Dendritic cell treated with granulocyte-macrophage colony-stimulating factor and Interleukin-4, amounts not matched to agents 40 ng/mL and 50 ng/mL, for 4 days (primary cell): ENCODE data around the gene WWOX.

Experiments used
- H3K27ac Mint-ChIP-seq: one replicate; pipeline ENCODE4 v1.8.0; 2022; ENCODE audit warnings: mild to moderate bottlenecking, mixed read lengths
- H3K27me3 Mint-ChIP-seq: one replicate; pipeline ENCODE4 v1.8.0; 2022; ENCODE audit warnings: mild to moderate bottlenecking, mixed read lengths
- H3K36me3 Mint-ChIP-seq: one replicate; pipeline ENCODE4 v1.8.0; 2022; ENCODE audit warnings: low read depth, mixed read lengths
- H3K4me1 Mint-ChIP-seq: one replicate; pipeline ENCODE4 v1.8.0; 2022; ENCODE audit warnings: low read depth, mixed read lengths
- H3K4me3 Mint-ChIP-seq: one replicate; pipeline ENCODE4 v1.8.0; 2022; ENCODE audit warnings: mild to moderate bottlenecking, moderate library complexity, mixed read lengths
- H3K9me3 Mint-ChIP-seq: one replicate; pipeline ENCODE4 v1.8.0; 2022; ENCODE audit warnings: mixed read lengths
- intact Hi-C: fragments of 100-400 bp; cut with micrococcal nuclease; formaldehyde crosslinking; loops from one replicate; pipeline ENCODE4 v1.15.0; 2022

WWOX gene

GRCh38 chr16:78976212-78976611, 876.8 kb downstream of the WWOX start:
- no peak overlapping the region for H3K27ac Mint-ChIP-seq
- no peaks in the 10 kb centered on the region for H3K9me3 Mint-ChIP-seq
- H3K4me1 Mint-ChIP-seq: no peaks in the 10 kb centered on the region
- intact Hi-C loops: no loop called here
- peaks cover 1% of the 10 kb centered on the region for H3K27me3 Mint-ChIP-seq
- H3K4me3 Mint-ChIP-seq: no peak overlapping the region
- no peaks in the 10 kb centered on the region for H3K36me3 Mint-ChIP-seq

GRCh38 chr16:78980825-78981224, 881.4 kb downstream of the WWOX start:
- intact Hi-C loops: no loop called here
- no peaks in the 10 kb centered on the region for H3K36me3 Mint-ChIP-seq
- H3K4me3 Mint-ChIP-seq: no peak overlapping the region
- peaks cover 7% of the 10 kb centered on the region for H3K9me3 Mint-ChIP-seq
- H3K4me1 Mint-ChIP-seq: no peaks in the 10 kb centered on the region
- peaks cover 7% of the 10 kb centered on the region for H3K27me3 Mint-ChIP-seq
- H3K27ac Mint-ChIP-seq: no peak overlapping the region

GRCh38 chr16:78982096-78982744, 882.8 kb downstream of the WWOX start:
- no peak overlapping the region for H3K27ac Mint-ChIP-seq
- H3K27me3 Mint-ChIP-seq: peaks cover 9% of the 10 kb centered on the region
- peaks cover 7% of the 10 kb centered on the region for H3K9me3 Mint-ChIP-seq
- no peak overlapping the region for H3K4me3 Mint-ChIP-seq
- intact Hi-C loops: no loop called here
- no peaks in the 10 kb centered on the region for H3K36me3 Mint-ChIP-seq
- no peaks in the 10 kb centered on the region for H3K4me1 Mint-ChIP-seq

- intact Hi-C loops: no loop called here
- Mint-ChIP-seq H3K9me3 (peaks cover 7% of the 10 kb centered on the region), H3K27me3 (peaks cover 9% of the 10 kb centered on the region), H3K4me3 (no peak overlapping the region), H3K36me3 (no peaks in the 10 kb centered on the region), H3K4me1 (no peaks in the 10 kb centered on the region), H3K27ac (no peak overlapping the region)
These were observed 884.9 kb downstream of the WWOX start for GRCh38 chr16:78984324-78984723.

GRCh38 chr16:78984887-78985464, 885.5 kb downstream of the WWOX start:
- H3K27me3 Mint-ChIP-seq: peaks cover 10% of the 10 kb centered on the region
- no peaks in the 10 kb centered on the region for H3K36me3 Mint-ChIP-seq
- intact Hi-C loops: no loop called here
- peaks cover 7% of the 10 kb centered on the region for H3K9me3 Mint-ChIP-seq
- H3K4me1 Mint-ChIP-seq: no peaks in the 10 kb centered on the region
- H3K27ac Mint-ChIP-seq: no peak overlapping the region
- no peak overlapping the region for H3K4me3 Mint-ChIP-seq

GRCh38 chr16:78985716-78986605, 886.5 kb downstream of the WWOX start:
- H3K4me1 Mint-ChIP-seq: peaks cover 8% of the 10 kb centered on the region
- H3K36me3 Mint-ChIP-seq: no peaks in the 10 kb centered on the region
- H3K27ac Mint-ChIP-seq: no peak overlapping the region
- intact Hi-C loops: no loop called here
- H3K4me3 Mint-ChIP-seq: no peak overlapping the region
- H3K27me3 Mint-ChIP-seq: peaks cover 10% of the 10 kb centered on the region
- H3K9me3 Mint-ChIP-seq: peaks cover 7% of the 10 kb centered on the region

- Mint-ChIP-seq H3K4me1 (peaks cover 8% of the 10 kb centered on the region), H3K27me3 (peaks cover 10% of the 10 kb centered on the region), H3K4me3 (no peak overlapping the region), H3K9me3 (peaks cover 7% of the 10 kb centered on the region), H3K27ac (no peak overlapping the region), H3K36me3 (no peaks in the 10 kb centered on the region)
- intact Hi-C loops: no loop called here
These were observed 888.2 kb downstream of the WWOX start for GRCh38 chr16:78987666-78988065.

GRCh38 chr16:78988361-78988969, 889.0 kb downstream of the WWOX start:
- Mint-ChIP-seq H3K27me3 (peaks cover 10% of the 10 kb centered on the region), H3K4me3 (no peak overlapping the region), H3K27ac (no peak overlapping the region), H3K4me1 (peaks cover 8% of the 10 kb centered on the region), H3K9me3 (peaks cover 2% of the 10 kb centered on the region), H3K36me3 (no peaks in the 10 kb centered on the region)
- intact Hi-C loops: no loop called here

- intact Hi-C loops: no loop called here
- H3K27me3 Mint-ChIP-seq: peaks cover 7% of the 10 kb centered on the region
- no peak overlapping the region for H3K4me3 Mint-ChIP-seq
- H3K36me3 Mint-ChIP-seq: no peaks in the 10 kb centered on the region
- H3K9me3 Mint-ChIP-seq: no peaks in the 10 kb centered on the region
- peaks cover 8% of the 10 kb centered on the region for H3K4me1 Mint-ChIP-seq
- no peak overlapping the region for H3K27ac Mint-ChIP-seq
These were observed 890.9 kb downstream of the WWOX start for GRCh38 chr16:78990309-78990701.

- Mint-ChIP-seq H3K4me1 (peaks cover 8% of the 10 kb centered on the region), H3K4me3 (no peak overlapping the region), H3K36me3 (no peaks in the 10 kb centered on the region), H3K27ac (no peak overlapping the region), H3K27me3 (peaks cover 2% of the 10 kb centered on the region), H3K9me3 (no peaks in the 10 kb centered on the region)
- intact Hi-C loops: no loop called here
These were observed 892.5 kb downstream of the WWOX start for GRCh38 chr16:78992001-78992400.

GRCh38 chr16:78993346-78993745, 893.9 kb downstream of the WWOX start:
- no peak overlapping the region for H3K27ac Mint-ChIP-seq
- peaks cover 2% of the 10 kb centered on the region for H3K27me3 Mint-ChIP-seq
- intact Hi-C loops: no loop called here
- H3K4me1 Mint-ChIP-seq: peaks cover 8% of the 10 kb centered on the region
- H3K4me3 Mint-ChIP-seq: no peak overlapping the region
- no peaks in the 10 kb centered on the region for H3K9me3 Mint-ChIP-seq
- H3K36me3 Mint-ChIP-seq: no peaks in the 10 kb centered on the region

GRCh38 chr16:78994135-78994745, 894.8 kb downstream of the WWOX start:
- H3K4me3 Mint-ChIP-seq: no peak overlapping the region
- no peaks in the 10 kb centered on the region for H3K36me3 Mint-ChIP-seq
- H3K4me1 Mint-ChIP-seq: peaks cover 13% of the 10 kb centered on the region
- H3K9me3 Mint-ChIP-seq: no peaks in the 10 kb centered on the region
- intact Hi-C loops: no loop called here
- no peak overlapping the region for H3K27ac Mint-ChIP-seq
- peaks cover 2% of the 10 kb centered on the region for H3K27me3 Mint-ChIP-seq

- Mint-ChIP-seq H3K36me3 (no peaks in the 10 kb centered on the region), H3K9me3 (no peaks in the 10 kb centered on the region), H3K4me3 (no peak overlapping the region), H3K4me1 (peaks cover 12% of the 10 kb centered on the region), H3K27ac (no peak overlapping the region), H3K27me3 (no peaks in the 10 kb centered on the region)
- intact Hi-C loops: no loop called here
These were observed 896.0 kb downstream of the WWOX start for GRCh38 chr16:78995441-78995840.

- H3K9me3 Mint-ChIP-seq: no peaks in the 10 kb centered on the region
- intact Hi-C loops: no loop called here
- peaks cover 7% of the 10 kb centered on the region for H3K4me1 Mint-ChIP-seq
- no peak overlapping the region for H3K27ac Mint-ChIP-seq
- H3K36me3 Mint-ChIP-seq: no peaks in the 10 kb centered on the region
- no peak overlapping the region for H3K4me3 Mint-ChIP-seq
- H3K27me3 Mint-ChIP-seq: no peaks in the 10 kb centered on the region
These were observed 897.3 kb downstream of the WWOX start for GRCh38 chr16:78996790-78997189.
